ENCODE measurements around the gene PCLO. TPM values are rescaled to one million over a fixed set of nuclear protein-coding genes. Genes with fewer than 3 reads are reported as not detected.

PCLO gene
- total RNA-seq, 1 experiment from 2014 or later = 3.1 TPM

GRCh38 chr7:82945056-82945455, 217.6 kb downstream of the PCLO start:
- Mint-ChIP-seq H3K27ac (no peak overlapping the region), H3K36me3 (ENCODE audit: insufficient read depth in 1 of 3, low read depth in 3 of 3) (no peaks in the 10 kb centered on the region), H3K4me3 (no peak overlapping the region), H3K27me3 (ENCODE audit: low read depth) (no peaks in the 10 kb centered on the region), H3K4me1 (no peaks in the 10 kb centered on the region), H3K9me3 (no peaks in the 10 kb centered on the region)
- H4K20me1 ChIP-seq (ENCODE audit: control insufficient read depth, insufficient read depth, insufficient read length) = no peaks in the 10 kb centered on the region
- no peak overlapping the region for H2AK5ac ChIP-seq (ENCODE audit: insufficient read length, low read length)
- H4K5ac ChIP-seq (ENCODE audit: insufficient read length, low read depth, low read length) = no peak overlapping the region
- H3K18ac ChIP-seq (ENCODE audit: insufficient read length, low read depth, low read length) = no peak overlapping the region
- DNase-seq = no peak
- no peaks in the 10 kb centered on the region for H3K79me1 ChIP-seq (ENCODE audit: insufficient read depth, low read depth, low read length, poor library complexity, severe bottlenecking)
- no peak overlapping the region for H4K91ac ChIP-seq (ENCODE audit: insufficient read length, low read depth, low read length)
- H3K4me2 ChIP-seq (ENCODE audit: insufficient read depth, insufficient read length, low read length) = no peak overlapping the region
- H2BK120ac ChIP-seq (ENCODE audit: low read depth, low read length, poor library complexity, severe bottlenecking) = no peak overlapping the region
- no peak overlapping the region for H2BK12ac ChIP-seq (ENCODE audit: insufficient read length, low read depth, low read length)
- H3K4me1 ChIP-seq (ENCODE audit: insufficient read depth, low read length) = no peaks in the 10 kb centered on the region
- no peak overlapping the region for H3K4ac ChIP-seq (ENCODE audit: low read depth, low read length)
- WGBS (ENCODE audit: extremely low coverage, insufficient read length, low lambda C conversion rate) = no CpG with 5 or more reads among the region's 4 CpGs
- no peaks in the 10 kb centered on the region for H3K27me3 ChIP-seq (ENCODE audit: insufficient read depth, low read length)
- H3K23ac ChIP-seq (ENCODE audit: insufficient read length, low read depth, low read length) = no peak overlapping the region
- H3K79me2 ChIP-seq (ENCODE audit: insufficient read depth, low read length) = no peaks in the 10 kb centered on the region
- H2BK5ac ChIP-seq (ENCODE audit: insufficient read length, low read length) = no peak overlapping the region
- H2BK20ac ChIP-seq (ENCODE audit: low read depth, low read length, poor library complexity, severe bottlenecking) = no peak overlapping the region
- H3K9me3 ChIP-seq (ENCODE audit: control insufficient read depth, low read depth, low read length) = no peaks in the 10 kb centered on the region
- no peak overlapping the region for H2BK15ac ChIP-seq (ENCODE audit: low read depth, low read length)
- no peak for TF ChIP-seq CTCF (conservative IDR thresholded peaks at IDR 0.05)
- H3T11ph ChIP-seq (ENCODE audit: low read length) = no peak overlapping the region
- no peaks in the 10 kb centered on the region for H3K23me2 ChIP-seq (ENCODE audit: insufficient read length, low read depth, low read length, poor library complexity, severe bottlenecking)
- no peak overlapping the region for H3K9ac ChIP-seq (ENCODE audit: extremely low read depth, insufficient read length, low read length)
- H3K56ac ChIP-seq (ENCODE audit: insufficient read length, low read depth, low read length) = no peak overlapping the region
- H2AFZ ChIP-seq (ENCODE audit: low read length) = no peak overlapping the region
- H4K8ac ChIP-seq (replicated peaks; ENCODE audit: insufficient read length, low read depth, low read length) = no peak overlapping the region
- H3K14ac ChIP-seq (ENCODE audit: insufficient read depth, low read length) = no peak overlapping the region
- H3K27ac ChIP-seq (ENCODE audit: insufficient read length, low read depth, low read length) = no peak overlapping the region
